IPS-20b (cell line): ENCODE data around the gene APOM.

ENCODE experiments used
- H3K27ac ChIP-seq: one replicate; pipeline ENCODE4 v1.5.1; 2013; ENCODE audit warnings: low read length
- H3K27me3 ChIP-seq: 2 replicates; pipeline ENCODE4 v1.6.1; 2013; ENCODE audit warnings: mild to moderate bottlenecking, low read length, inconsistent platforms; ENCODE audit not compliant: insufficient read depth
- H3K36me3 ChIP-seq: 2 replicates; pipeline ENCODE4 v1.6.1; 2013; ENCODE audit warnings: low read depth, mild to moderate bottlenecking, inconsistent platforms, low read length, moderate library complexity; ENCODE audit not compliant: insufficient read depth
- H3K4me1 ChIP-seq: 2 replicates; pipeline ENCODE4 v1.6.1; 2013; ENCODE audit warnings: mild to moderate bottlenecking, control low read depth, inconsistent platforms, low read length, moderate library complexity; ENCODE audit not compliant: insufficient read depth
- H3K4me3 ChIP-seq: 2 replicates; pipeline ENCODE4 v1.5.1; 2013; ENCODE audit warnings: mild to moderate bottlenecking, low read length, inconsistent platforms
- H3K9ac ChIP-seq: 2 replicates; pipeline ENCODE4 v1.6.1; 2013; ENCODE audit warnings: low read depth, mild to moderate bottlenecking, inconsistent platforms, low read length, moderate library complexity
- H3K9me3 ChIP-seq: 2 replicates; pipeline ENCODE4 v1.6.1; 2013; ENCODE audit warnings: mild to moderate bottlenecking, low read depth, low read length, inconsistent platforms; ENCODE audit not compliant: insufficient read depth

The APOM gene

GRCh38 chr6:31661262-31662123 is 5.8 kb downstream of the APOM start:
- H3K36me3 ChIP-seq = peaks cover 37% of the 10 kb centered on the region
- peak overlapping the region; percentile 99 for H3K4me3 ChIP-seq
- peak overlapping the region; percentile 35 for H3K27ac ChIP-seq
- peak overlapping the region; percentile 99; the same call in 1 of the 2 replicates for H3K9ac ChIP-seq
- H3K9me3 ChIP-seq = no peaks in the 10 kb centered on the region
- H3K27me3 ChIP-seq = no peaks in the 10 kb centered on the region
- H3K4me1 ChIP-seq = peaks cover 10% of the 10 kb centered on the region; the same call in 1 of the 2 replicates

- no peak overlapping the region for H3K27ac ChIP-seq
- no peaks in the 10 kb centered on the region for H3K9me3 ChIP-seq
- peaks cover 40% of the 10 kb centered on the region for H3K36me3 ChIP-seq
- no peaks in the 10 kb centered on the region for H3K27me3 ChIP-seq
- H3K4me3 ChIP-seq = no peak overlapping the region
- H3K4me1 ChIP-seq = peaks cover 10% of the 10 kb centered on the region; the same call in 1 of the 2 replicates
- H3K9ac ChIP-seq = no peak overlapping the region
These were observed 6.5 kb downstream of the APOM start for GRCh38 chr6:31662124-31662723.

- H3K27me3 ChIP-seq = no peaks in the 10 kb centered on the region
- peak overlapping the region; percentile 96; the same call in 1 of the 2 replicates for H3K4me3 ChIP-seq
- peaks cover 10% of the 10 kb centered on the region; the same call in 1 of the 2 replicates for H3K4me1 ChIP-seq
- H3K9ac ChIP-seq = peak overlapping the region; percentile 98; the same call in 1 of the 2 replicates
- peaks cover 46% of the 10 kb centered on the region for H3K36me3 ChIP-seq
- no peak overlapping the region for H3K27ac ChIP-seq
- no peaks in the 10 kb centered on the region for H3K9me3 ChIP-seq
These were observed 7.6 kb downstream of the APOM start for GRCh38 chr6:31663126-31663960.

GRCh38 chr6:31663961-31664789 is 8.5 kb downstream of the APOM start:
- H3K4me1 ChIP-seq = peaks cover 10% of the 10 kb centered on the region; the same call in 1 of the 2 replicates
- no peaks in the 10 kb centered on the region for H3K9me3 ChIP-seq
- no peaks in the 10 kb centered on the region for H3K27me3 ChIP-seq
- H3K36me3 ChIP-seq = peaks cover 52% of the 10 kb centered on the region
- H3K27ac ChIP-seq = peak overlapping the region; percentile 98
- H3K9ac ChIP-seq = peak overlapping the region; percentile 98
- peak overlapping the region; percentile 96 for H3K4me3 ChIP-seq

GRCh38 chr6:31664790-31665500 is 9.3 kb downstream of the APOM start, which contains the start of gene GPANK1:
Gene GPANK1, minus strand, starts transcription at chr6:31664997. Its CDS starts 519 bp downstream, at chr6:31664478.
- Histone ChIP-seq H3K4me3 (peak within 1 kb of the TSS; percentile 96), H3K27me3 (no peaks in the 10 kb centered on the region), H3K4me1 (peaks cover 5% of the 10 kb centered on the region; the same call in 1 of the 2 replicates), H3K36me3 (peaks cover 60% of the 10 kb centered on the region), H3K9me3 (no peaks in the 10 kb centered on the region), H3K27ac (peak within 1 kb of the TSS; percentile 98), H3K9ac (peak within 1 kb of the TSS; percentile 98)

- Histone ChIP-seq H3K9me3 (no peaks in the 10 kb centered on the region), H3K4me3 (peak within 1 kb of the TSS; percentile 96), H3K27ac (peak within 1 kb of the TSS; percentile 98), H3K36me3 (peaks cover 67% of the 10 kb centered on the region), H3K27me3 (no peaks in the 10 kb centered on the region), H3K4me1 (peaks cover 3% of the 10 kb centered on the region; the same call in 1 of the 2 replicates), H3K9ac (peak within 1 kb of the TSS; percentile 98)
These were observed 10.0 kb downstream of the APOM start, which contains the start of gene CSNK2B for GRCh38 chr6:31665501-31666336. Gene CSNK2B, plus strand, starts transcription at chr6:31666080. Its CDS starts 752 bp downstream, at chr6:31666832.

GRCh38 chr6:31666337-31666965 is 10.8 kb downstream of the APOM start:
- H3K27ac ChIP-seq = peak overlapping the region; percentile 23
- peak overlapping the region; percentile 89 for H3K9ac ChIP-seq
- no peaks in the 10 kb centered on the region for H3K9me3 ChIP-seq
- H3K4me3 ChIP-seq = peak overlapping the region; percentile 96
- H3K4me1 ChIP-seq = peaks cover 3% of the 10 kb centered on the region; the same call in 1 of the 2 replicates
- H3K27me3 ChIP-seq = no peaks in the 10 kb centered on the region
- H3K36me3 ChIP-seq = peaks cover 72% of the 10 kb centered on the region

- Histone ChIP-seq H3K4me1 (no peaks in the 10 kb centered on the region), H3K9ac (no peak within 1 kb of the TSS), H3K27ac (no peak within 1 kb of the TSS), H3K36me3 (peaks cover 60% of the 10 kb centered on the region), H3K27me3 (no peaks in the 10 kb centered on the region), H3K4me3 (no peak within 1 kb of the TSS), H3K9me3 (no peaks in the 10 kb centered on the region)
These were observed 14.0 kb downstream of the APOM start, which contains the start of gene LY6G5B for GRCh38 chr6:31669676-31670075. Gene LY6G5B, plus strand, starts transcription at chr6:31669976. Its CDS starts 975 bp downstream, at chr6:31670951.

- Histone ChIP-seq H3K9ac (no peak overlapping the region), H3K27me3 (peaks cover 7% of the 10 kb centered on the region), H3K27ac (no peak overlapping the region), H3K4me3 (no peak overlapping the region), H3K36me3 (peaks cover 13% of the 10 kb centered on the region), H3K4me1 (no peaks in the 10 kb centered on the region), H3K9me3 (no peaks in the 10 kb centered on the region)
These were observed 20.7 kb downstream of the APOM start for GRCh38 chr6:31676322-31676903.
